NCI-H146 treated with DMSO at 0.1 percent for 48 hours (cell line): ENCODE data around the gene LDB2.

Experiments used
- DNase-seq: peaks from one replicate; lab custom pipeline; 2025; ENCODE audit not compliant: unreplicated experiment; lab: John Stamatoyannopoulos, UW

LDB2 gene

DNA sequence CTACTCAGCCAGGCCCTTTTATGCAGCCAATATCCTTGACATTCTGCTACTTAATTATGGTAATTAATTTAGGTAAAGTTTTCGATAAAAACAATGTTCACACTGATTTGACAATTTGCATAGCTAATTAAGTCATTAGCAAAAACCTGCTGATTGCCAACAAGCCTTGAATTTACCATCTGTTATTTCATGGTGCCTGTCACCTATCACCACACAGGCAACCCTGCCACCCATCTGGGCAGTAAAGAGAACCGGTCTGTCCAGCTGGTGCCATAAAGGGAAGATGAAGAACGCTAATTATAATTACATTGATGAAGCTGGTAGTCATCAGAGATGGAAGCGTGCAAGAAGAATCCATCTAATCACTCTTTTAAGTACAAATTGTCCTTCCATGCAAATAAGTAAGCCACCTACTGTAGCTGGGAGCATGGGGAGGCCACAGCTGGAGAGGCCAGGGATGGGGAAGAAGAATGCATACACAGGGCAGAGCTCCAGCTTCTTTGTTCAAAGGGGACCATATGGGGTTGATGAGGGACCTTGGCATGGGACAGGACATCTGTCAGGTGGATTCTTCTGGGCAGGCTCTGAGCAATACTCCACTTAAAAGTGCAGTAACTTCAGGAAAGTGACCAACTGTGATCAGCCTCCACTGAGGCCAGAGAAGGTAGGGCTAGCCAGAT lies 394.9 kb downstream of the LDB2 start:
- DNase-seq, result no peak

GRCh38 chr4:16498978-16499377 lies 399.5 kb downstream of the LDB2 start:
- no peak for DNase-seq

- DNase-seq, result no peak
Measured at GRCh38 chr4:16496501-16496900, 401.9 kb downstream of the LDB2 start.

DNA sequence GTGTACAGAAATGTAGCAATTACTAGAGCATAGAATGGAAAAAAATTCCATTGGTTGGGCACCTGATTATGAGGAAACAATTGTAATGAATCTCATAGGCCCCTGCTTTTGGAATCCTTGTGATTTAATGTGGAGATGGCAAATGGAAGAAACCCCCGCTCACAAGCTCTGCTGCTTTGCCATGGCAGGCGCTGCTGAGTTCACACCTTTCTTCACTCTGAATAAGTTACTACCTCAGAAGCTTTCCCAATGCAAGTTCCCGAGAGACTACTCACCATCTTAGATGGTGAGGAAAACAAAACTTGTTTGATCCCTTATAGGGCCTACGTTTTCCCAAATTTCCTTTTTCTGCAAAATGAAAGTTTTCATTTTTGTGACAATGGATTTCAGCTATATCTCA lies 405.6 kb downstream of the LDB2 start:
- DNase-seq, result no peak

GRCh38 chr4:16489226-16489625 lies 409.2 kb downstream of the LDB2 start:
- DNase-seq, result no peak

GRCh38 chr4:16488084-16488483 lies 410.4 kb downstream of the LDB2 start:
- no peak for DNase-seq

GRCh38 chr4:16484711-16485110 lies 413.7 kb downstream of the LDB2 start:
- no peak for DNase-seq

- DNase-seq, result no peak
Measured at GRCh38 chr4:16483540-16483939, 414.9 kb downstream of the LDB2 start.

DNA sequence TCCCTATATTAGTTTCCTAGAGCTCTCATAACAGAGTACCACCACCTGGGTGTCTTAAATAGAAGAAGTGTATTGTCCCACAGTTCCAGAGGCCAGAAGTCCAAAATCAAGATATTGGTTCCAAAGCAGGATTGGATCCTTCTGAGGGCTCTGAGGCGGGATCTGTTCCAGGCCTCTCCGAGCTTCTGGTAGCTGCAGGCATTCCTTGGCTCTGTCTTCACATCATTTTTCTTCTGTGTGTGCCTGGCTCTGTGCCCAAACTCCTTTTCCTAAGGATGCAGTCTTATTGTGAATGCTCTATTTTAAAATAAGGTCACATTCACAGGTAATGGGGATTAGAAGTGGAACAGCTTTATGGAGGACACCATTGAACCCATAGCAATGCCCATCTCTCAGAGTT lies 418.4 kb downstream of the LDB2 start:
- DNase-seq, result no peak

GRCh38 chr4:16472537-16472936 lies 425.9 kb downstream of the LDB2 start:
- no peak for DNase-seq

DNA sequence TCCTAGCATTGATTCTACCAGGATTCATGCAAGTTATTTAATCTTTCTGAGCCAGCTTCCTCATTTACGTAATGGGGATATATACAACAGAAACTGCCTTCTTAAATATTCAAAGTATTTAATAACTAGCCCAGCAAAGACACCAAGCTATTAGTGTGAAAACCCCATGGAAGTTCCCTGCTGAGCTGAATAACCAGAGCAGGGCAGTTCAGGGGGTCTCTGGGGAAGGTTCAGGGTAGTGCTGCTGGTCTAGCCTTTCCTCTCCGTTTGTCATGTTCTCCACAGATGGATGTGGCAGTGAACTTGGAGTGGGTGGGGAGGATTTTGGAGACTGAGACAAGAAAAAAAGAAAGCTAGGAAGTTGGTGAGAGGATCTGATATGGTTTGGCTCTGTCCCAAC lies 431.4 kb downstream of the LDB2 start:
- no peak for DNase-seq

DNA sequence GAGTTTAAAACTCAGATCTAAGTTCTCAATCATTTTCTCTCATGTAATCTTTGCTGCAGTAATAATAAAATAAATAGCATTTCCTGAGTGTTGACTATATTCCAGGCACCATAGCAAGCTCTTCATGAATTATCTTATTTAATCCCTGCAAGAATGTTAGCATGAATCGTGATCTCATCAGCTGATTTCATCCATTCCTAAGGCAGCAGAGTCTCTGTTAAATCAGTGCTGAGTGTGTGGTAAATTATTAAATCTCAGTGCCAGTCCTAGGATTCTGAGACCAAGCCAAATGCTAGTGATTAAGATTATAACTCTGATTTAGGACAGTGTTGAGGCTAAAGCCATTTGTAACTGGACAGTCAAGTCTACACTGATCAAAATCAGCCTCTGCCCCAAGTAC lies 431.9 kb downstream of the LDB2 start:
- no peak for DNase-seq

DNA sequence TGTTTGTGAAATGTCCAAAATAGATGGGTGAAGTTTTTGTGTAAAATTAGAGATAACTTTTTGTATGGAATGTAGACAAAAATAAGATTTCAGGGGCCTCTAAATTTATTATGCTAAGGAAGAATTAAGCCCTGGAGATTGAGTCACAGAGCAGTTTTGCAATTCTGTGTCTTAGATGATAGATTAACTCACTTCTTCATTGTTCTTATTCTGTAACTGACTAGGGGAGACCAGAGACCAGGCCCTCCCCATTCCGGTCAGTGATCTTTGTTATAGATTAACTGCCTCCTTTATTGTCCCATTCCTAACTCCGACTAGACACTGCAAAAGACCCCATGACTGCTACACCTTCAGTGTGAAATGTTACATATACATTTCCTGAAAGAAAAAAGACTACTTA lies 433.8 kb downstream of the LDB2 start:
- DNase-seq, result no peak

GRCh38 chr4:16462656-16463055 lies 435.8 kb downstream of the LDB2 start:
- no peak for DNase-seq

DNA sequence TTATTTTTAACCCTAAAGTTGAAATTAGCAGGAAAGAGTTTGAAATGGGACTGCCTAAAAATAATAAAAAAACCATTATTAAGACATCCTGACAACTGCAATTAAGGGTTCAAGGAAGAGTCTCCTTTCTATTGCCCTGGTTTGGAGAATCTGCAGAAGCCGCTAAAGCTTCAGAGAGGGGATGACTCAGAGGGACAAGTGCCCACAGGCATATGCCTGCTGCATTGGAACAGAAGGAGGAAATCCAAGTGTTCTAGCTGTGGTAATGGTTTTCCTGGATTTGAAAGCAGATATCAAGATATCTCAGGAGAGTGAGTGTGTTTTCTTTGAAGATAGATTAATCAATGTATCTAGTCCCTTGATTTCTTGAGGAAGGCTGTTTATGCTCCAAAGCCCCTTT lies 437.1 kb downstream of the LDB2 start:
- no peak for DNase-seq

DNA sequence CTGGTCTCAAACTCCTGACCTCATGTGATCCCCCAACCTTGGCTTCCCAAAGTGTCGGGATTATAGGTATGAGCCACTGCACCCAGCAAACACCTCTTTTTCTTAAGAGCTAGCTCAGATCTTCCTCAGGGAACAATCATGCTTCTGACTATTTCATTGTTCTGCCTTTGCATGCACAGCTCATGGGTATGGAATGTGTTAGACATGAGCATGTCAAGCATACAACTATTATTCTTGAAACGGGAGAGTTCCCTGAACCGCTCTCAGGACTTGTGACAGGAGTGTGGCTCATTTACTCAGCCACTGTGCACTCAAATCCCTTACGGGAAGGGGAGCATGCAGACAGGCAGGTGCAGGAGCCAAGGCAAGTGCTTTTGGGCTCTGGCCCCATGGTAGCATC lies 440.5 kb downstream of the LDB2 start:
- no peak for DNase-seq
